HG03025 (cell line): ENCODE results near the gene NDRG2.

ENCODE experiments used
- ATAC-seq: cut with Tn5 transposase; IDR thresholded peaks from one replicate; pipeline ENCODE4 v1.9.1; 2021; ENCODE audit warnings: mild to moderate bottlenecking, moderate library complexity; ENCODE audit not compliant: unreplicated experiment, low FRiP score

The NDRG2 gene

DNA sequence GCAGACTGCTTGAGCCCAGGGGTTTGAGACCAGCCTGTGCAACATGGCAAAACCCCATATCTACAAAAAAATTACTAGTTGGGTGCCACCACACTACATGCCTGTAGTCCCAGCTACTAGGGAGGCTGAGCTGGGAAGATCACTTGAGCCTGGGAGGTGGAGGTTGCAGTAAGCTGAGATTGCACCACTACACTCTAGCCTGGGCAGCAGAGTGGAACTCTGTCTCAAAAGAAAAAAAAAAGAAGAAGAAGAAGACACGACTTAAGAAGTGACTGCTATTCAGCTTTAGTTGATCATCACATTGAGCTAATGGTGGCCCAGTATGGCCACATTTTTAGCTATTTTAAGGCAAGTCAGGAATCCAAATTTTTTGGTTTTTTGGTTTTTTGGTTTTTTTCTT, 44.0 kb downstream of the NDRG2 start:
- ATAC-seq = no peak

DNA sequence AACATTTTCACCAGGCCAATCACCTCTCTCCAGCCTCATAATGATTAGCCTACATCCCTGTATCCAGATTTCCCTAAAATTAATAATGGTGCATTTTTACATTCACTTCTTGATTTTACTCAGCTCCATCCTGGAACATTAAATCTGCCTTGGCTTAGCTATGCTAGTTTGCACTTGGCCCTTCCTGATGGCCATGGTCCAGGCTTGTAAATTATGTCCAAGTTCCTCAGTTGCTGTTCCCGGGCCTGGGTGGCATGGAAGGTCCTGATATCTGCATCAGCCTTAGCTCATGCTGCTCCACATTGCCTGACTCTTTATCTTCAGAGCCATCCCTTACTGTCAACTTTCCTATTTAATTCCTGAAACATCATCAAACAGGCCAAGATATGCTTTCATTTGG, 46.2 kb downstream of the NDRG2 start:
- no peak for ATAC-seq

GRCh38 chr14:20976291-20976690, 48.6 kb downstream of the NDRG2 start:
- no peak for ATAC-seq

- no peak for ATAC-seq
These were observed 51.4 kb downstream of the NDRG2 start for GRCh38 chr14:20973501-20973900.

- no peak for ATAC-seq
These were observed 53.2 kb downstream of the NDRG2 start for GRCh38 chr14:20971705-20972021.

DNA sequence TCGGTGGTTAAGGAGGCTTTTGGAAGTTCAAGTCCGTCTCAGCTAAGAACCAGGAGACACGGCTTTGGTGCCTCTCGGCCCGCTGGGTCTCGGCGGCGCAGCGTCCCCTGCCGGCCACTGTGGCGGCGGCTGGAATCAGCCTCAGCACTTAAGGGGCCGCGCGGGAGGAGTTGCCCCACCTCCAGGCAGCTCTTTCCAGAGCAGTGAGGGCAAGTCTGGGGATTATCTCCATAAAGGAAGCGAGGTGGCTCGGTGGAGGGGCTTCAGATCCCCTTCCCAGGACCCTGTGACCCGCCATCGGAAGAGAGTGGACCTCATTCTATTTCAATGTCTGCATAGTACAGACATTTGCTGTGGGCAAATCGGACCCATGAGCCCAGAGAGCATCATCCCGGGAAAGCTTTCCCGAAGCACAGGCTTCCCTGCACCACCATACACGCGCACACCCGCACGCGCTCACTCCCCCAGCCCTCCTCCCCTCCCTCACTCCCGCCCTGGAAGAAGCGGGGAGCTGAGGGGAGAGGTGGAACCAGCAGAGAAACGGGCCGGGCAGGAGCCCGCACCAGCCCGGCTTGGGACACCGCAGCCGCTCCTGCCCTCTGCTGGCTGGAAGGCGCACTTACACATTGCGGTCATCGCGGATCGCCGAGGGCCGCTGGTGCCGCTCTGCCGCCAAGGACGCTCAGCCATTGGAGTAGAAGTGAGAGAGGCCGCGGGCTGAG, 53.7 kb downstream of the NDRG2 start:
- ATAC-seq = peak; percentile 88

DNA sequence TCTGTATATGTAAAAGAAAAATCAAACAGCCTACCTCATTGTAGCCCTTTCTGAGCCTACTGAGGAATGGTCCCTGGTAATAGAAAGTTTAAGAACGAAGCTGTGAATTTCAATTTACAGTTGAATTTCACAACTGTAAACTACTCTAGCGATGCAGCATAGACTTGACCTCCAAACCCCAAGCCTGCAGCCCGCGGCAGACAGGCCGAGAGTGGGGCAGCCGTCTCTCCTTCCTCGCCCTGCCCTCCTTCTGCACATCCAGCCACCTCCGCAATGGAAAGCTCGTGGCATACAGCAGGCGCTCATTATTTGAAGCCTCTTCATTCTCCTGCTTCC, 54.2 kb downstream of the NDRG2 start:
- ATAC-seq = peak; percentile 12

- ATAC-seq = no peak
These were observed 55.5 kb downstream of the NDRG2 start for GRCh38 chr14:20969336-20969735.
